ENCODE data around the gene CFAP410.
"Not testable (repeated sequence)": the region's sequence is repeated elsewhere in the genome, so short reads cannot be mapped to it uniquely, and the experiment has no call there.

DNA sequence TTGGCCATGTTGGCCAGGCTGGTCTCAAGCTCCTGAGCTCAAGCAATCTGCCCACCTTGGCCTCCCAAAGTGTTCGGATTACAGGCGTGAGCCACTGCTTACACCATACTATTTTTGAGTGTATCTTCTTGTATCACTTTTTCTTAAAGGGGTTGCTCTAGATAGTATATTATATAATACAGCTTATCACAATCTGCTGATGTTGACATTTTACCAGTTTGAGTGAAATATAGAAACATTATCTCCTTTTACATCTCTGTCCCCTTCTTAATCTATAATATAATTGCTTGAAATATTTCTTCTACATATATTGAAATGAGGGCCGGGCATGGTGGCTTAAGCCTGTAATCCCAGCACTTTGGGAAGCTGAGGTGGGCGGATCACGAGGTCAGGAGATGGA, 22.7 kb upstream of the CFAP410 start:
- TF ChIP-seq, protein P1, sequence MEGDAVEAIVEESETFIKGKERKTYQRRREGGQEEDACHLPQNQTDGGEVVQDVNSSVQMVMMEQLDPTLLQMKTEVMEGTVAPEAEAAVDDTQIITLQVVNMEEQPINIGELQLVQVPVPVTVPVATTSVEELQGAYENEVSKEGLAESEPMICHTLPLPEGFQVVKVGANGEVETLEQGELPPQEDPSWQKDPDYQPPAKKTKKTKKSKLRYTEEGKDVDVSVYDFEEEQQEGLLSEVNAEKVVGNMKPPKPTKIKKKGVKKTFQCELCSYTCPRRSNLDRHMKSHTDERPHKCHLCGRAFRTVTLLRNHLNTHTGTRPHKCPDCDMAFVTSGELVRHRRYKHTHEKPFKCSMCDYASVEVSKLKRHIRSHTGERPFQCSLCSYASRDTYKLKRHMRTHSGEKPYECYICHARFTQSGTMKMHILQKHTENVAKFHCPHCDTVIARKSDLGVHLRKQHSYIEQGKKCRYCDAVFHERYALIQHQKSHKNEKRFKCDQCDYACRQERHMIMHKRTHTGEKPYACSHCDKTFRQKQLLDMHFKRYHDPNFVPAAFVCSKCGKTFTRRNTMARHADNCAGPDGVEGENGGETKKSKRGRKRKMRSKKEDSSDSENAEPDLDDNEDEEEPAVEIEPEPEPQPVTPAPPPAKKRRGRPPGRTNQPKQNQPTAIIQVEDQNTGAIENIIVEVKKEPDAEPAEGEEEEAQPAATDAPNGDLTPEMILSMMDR (IDR thresholded peaks at IDR 0.05): not testable (repeated sequence)
- not testable (repeated sequence) for TF ChIP-seq POLR2A (IDR thresholded peaks at IDR 0.05)
